GM23338 (cell line): Measurements from ENCODE around the gene FNDC3B. TPM values are rescaled to one million over a fixed set of nuclear protein-coding genes. Genes with fewer than 3 reads are reported as not detected.
"Not testable (repeated sequence)": the region's sequence is repeated elsewhere in the genome, so short reads cannot be mapped to it uniquely, and the experiment has no call there.

ENCODE experiments used
- ATAC-seq: fragments of 200-7000 bp; cut with Tn5 transposase; 3 replicates; pipeline ENCODE4 v1.9.1; 2020
- DNase-seq: peaks from one replicate; pipeline ENCODE4 v3.0.0-alpha.2; 2015; ENCODE audit warnings: low spot score
- H2AFZ ChIP-seq: fragments of 200-600 bp; sonication (generic); 2 replicates; pipeline ENCODE4 v1.8.0; 2016; ENCODE audit warnings: antibody characterized with exemption, mild to moderate bottlenecking, moderate library complexity
- H3F3A ChIP-seq: fragments of 200-600 bp; sonication (generic); replicated peaks from 2 replicates; pipeline ENCODE4 v1.8.0; 2017; ENCODE audit warnings: antibody characterized with exemption, mixed run types, low read depth
- H3K27ac ChIP-seq: fragments of 200-600 bp; sonication (generic); 2 replicates; pipeline ENCODE4 v1.6.1; 2016; ENCODE audit warnings: low read depth
- H3K27me3 ChIP-seq: fragments of 200-600 bp; sonication (generic); 2 replicates; pipeline ENCODE4 v1.8.0; 2016; ENCODE audit warnings: mild to moderate bottlenecking, mixed run types, moderate library complexity; ENCODE audit not compliant: insufficient read depth
- H3K36me3 ChIP-seq: fragments of 200-600 bp; sonication (generic); 2 replicates; pipeline ENCODE4 v1.8.0; 2016; ENCODE audit warnings: mild to moderate bottlenecking; ENCODE audit not compliant: insufficient read depth
- H3K4me1 ChIP-seq: fragments of 200-600 bp; sonication (generic); 2 replicates; pipeline ENCODE4 v1.8.0; 2016; ENCODE audit warnings: mild to moderate bottlenecking, moderate library complexity; ENCODE audit not compliant: insufficient read depth
- H3K4me2 ChIP-seq: fragments of 200-600 bp; sonication (generic); 2 replicates; pipeline ENCODE4 v1.7.1; 2017; ENCODE audit warnings: mixed run types
- H3K4me3 ChIP-seq: fragments of 200-600 bp; sonication (generic); 2 replicates; pipeline ENCODE4 v1.6.1; 2016; ENCODE audit warnings: mixed run types
- H3K79me2 ChIP-seq: fragments of 200-600 bp; sonication (generic); replicated peaks from 2 replicates; pipeline ENCODE4 v1.8.0; 2017; ENCODE audit warnings: mild to moderate bottlenecking; ENCODE audit not compliant: insufficient read depth
- H3K9me2 ChIP-seq: fragments of 200-600 bp; sonication (generic); 2 replicates; pipeline ENCODE4 v1.8.0; 2017; ENCODE audit not compliant: insufficient read depth
- H4K20me1 ChIP-seq: fragments of 200-600 bp; sonication (generic); replicated peaks from 2 replicates; pipeline ENCODE4 v1.8.0; 2017; ENCODE audit warnings: mild to moderate bottlenecking; ENCODE audit not compliant: insufficient read depth
- H3K27ac Mint-ChIP-seq: 2 replicates; pipeline ENCODE4 v1.8.0; 2020; ENCODE audit warnings: inconsistent platforms, mild to moderate bottlenecking, moderate library complexity, mixed read lengths
- H3K27me3 Mint-ChIP-seq: 3 replicates; pipeline ENCODE4 v1.8.0; 2022; ENCODE audit warnings: low read depth, mild to moderate bottlenecking, moderate library complexity, mixed read lengths, inconsistent platforms; ENCODE audit not compliant: insufficient read depth, poor library complexity
- H3K36me3 Mint-ChIP-seq: 3 replicates; pipeline ENCODE4 v1.8.0; 2021; ENCODE audit warnings: low read depth, mild to moderate bottlenecking, inconsistent platforms, moderate library complexity, mixed read lengths
- H3K4me1 Mint-ChIP-seq: 3 replicates; pipeline ENCODE4 v1.8.0; 2020; ENCODE audit warnings: mild to moderate bottlenecking, inconsistent platforms, mixed read lengths
- H3K4me3 Mint-ChIP-seq: 3 replicates; pipeline ENCODE4 v1.8.0; 2021; ENCODE audit warnings: moderate library complexity, mild to moderate bottlenecking, inconsistent platforms, mixed read lengths
- H3K9me3 Mint-ChIP-seq: 3 replicates; pipeline ENCODE4 v1.8.0; 2020; ENCODE audit warnings: moderate library complexity, mild to moderate bottlenecking, inconsistent platforms, mixed read lengths
- EZH2phosphoT487 ChIP-seq: fragments of 200-600 bp; sonication (generic); IDR thresholded peaks from one replicate; pipeline ENCODE4 v1.8.1; 2018; ENCODE audit warnings: antibody characterized with exemption; ENCODE audit not compliant: unreplicated experiment
- JUNB ChIP-seq: IDR thresholded peaks from one replicate; pipeline ENCODE4 v1.6.1; 2016; ENCODE audit warnings: antibody characterized with exemption; ENCODE audit not compliant: unreplicated experiment
- NANOG ChIP-seq: IDR thresholded peaks from 2 replicates; pipeline ENCODE4 v1.6.1; 2016; ENCODE audit warnings: antibody characterized with exemption, borderline replicate concordance
- STAT1 ChIP-seq: IDR thresholded peaks from one replicate; pipeline ENCODE4 v1.6.1; 2016; ENCODE audit warnings: antibody characterized with exemption; ENCODE audit not compliant: unreplicated experiment
- ZNF114 ChIP-seq: fragments of 250-450 bp; sonication (Bioruptor Pico); IDR thresholded peaks from 2 replicates; pipeline ENCODE4 v1.5.0; 2020; ENCODE audit warnings: mild to moderate bottlenecking, moderate library complexity
- ZNF331 ChIP-seq: fragments of 250-450 bp; sonication (Bioruptor Pico); IDR thresholded peaks from 2 replicates; pipeline ENCODE4 v1.5.0; 2020; ENCODE audit warnings: low read depth, mild to moderate bottlenecking, moderate library complexity
- polyA plus RNA-seq: library from polyadenylated mRNA; unstranded; fragments of >200 nt; fragmentation: Nextera tagmentation; extraction: Ambion mirVana; gene quantifications from 2 replicates; pipeline ENCODE4 v1.2.1, GENCODE V29; 2016
- total RNA-seq: library from RNA; depleted of rRNA; stranded (reverse); fragments of >200 nt; shearing (Covaris generic); gene quantifications from 2 replicates; pipeline ENCODE4 v1.2.3, GENCODE V29; 2014
- TF ChIP-seq, protein P1 (sequence below): fragments of 250-450 bp; sonication (Bioruptor Pico); IDR thresholded peaks from 2 replicates; pipeline ENCODE4 v1.5.0; 2020; ENCODE audit warnings: mild to moderate bottlenecking, moderate library complexity
- TF ChIP-seq, protein P2 (sequence below), 2 experiments: fragments of 200-600 bp in 1 of 2; sonication (generic) in 1 of 2; conservative IDR thresholded peaks; 2 replicates each; pipeline versions ENCODE4 v1.5.1 to v1.6.1; 2016 to 2017; ENCODE audit warnings: antibody characterized with exemption in 2 of 2, low read depth in 2 of 2, mild to moderate bottlenecking in 2 of 2, moderate library complexity in 1 of 2
- TF ChIP-seq, protein P3 (sequence below): IDR thresholded peaks from 2 replicates; pipeline ENCODE4 v1.6.1; 2016; ENCODE audit warnings: antibody characterized with exemption

FNDC3B gene
- total and polyA plus RNA-seq, 2 experiments from 2014 or later: 19.1 to 55.4 TPM

DNA sequence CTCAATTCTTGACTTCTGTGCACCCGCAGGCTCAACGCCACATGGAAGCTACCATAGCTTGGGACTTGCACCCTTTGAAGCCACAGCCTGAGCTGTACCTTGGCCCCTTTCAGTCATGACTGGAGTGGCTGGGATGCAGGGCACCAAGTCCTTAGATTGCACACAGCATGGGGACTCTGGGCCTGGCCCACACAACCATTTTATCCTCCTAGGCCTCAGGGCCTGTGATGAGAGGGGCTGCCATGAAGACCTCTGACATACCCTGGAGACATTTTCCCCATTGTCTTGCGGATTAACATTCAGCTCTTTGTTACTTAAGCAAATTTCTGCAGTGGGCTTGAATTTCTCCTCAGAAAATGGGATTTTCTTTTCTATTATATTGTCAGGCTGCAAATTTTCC lies 203.1 kb downstream of the FNDC3B start:
- not testable (repeated sequence) for H3K27ac ChIP-seq, H2AFZ ChIP-seq, H4K20me1 ChIP-seq, H3F3A ChIP-seq, H3K4me3 Mint-ChIP-seq, H3K4me3 ChIP-seq, H3K4me1 ChIP-seq, H3K27me3 Mint-ChIP-seq, ATAC-seq, H3K4me2 ChIP-seq, H3K27ac Mint-ChIP-seq, H3K27me3 ChIP-seq, H3K9me2 ChIP-seq, DNase-seq
- Mint-ChIP-seq H3K9me3 (peaks cover 42% of the 10 kb centered on the region), H3K36me3 (peaks cover 59% of the 10 kb centered on the region), H3K4me1 (peaks cover 12% of the 10 kb centered on the region)
- peaks cover 37% of the 10 kb centered on the region for H3K79me2 ChIP-seq
- H3K36me3 ChIP-seq: peaks cover 23% of the 10 kb centered on the region

DNA sequence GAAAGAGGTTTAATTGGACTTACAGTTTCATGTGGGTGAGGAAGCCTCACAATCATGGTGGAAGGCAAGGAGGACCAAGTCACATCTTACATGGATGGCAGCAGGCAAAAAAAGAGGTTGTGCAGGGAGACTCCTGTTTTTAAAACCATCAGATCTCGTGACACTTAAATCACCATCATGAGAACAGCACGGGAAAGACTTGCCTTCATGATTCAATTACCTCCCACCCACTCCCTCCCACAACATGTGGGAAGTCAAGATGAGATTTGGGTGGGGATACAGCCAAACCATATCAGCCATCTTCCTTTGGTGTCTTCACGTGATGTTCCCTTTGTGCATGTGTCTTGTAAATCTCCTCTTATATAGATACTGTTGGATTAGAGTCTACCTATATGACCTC lies 204.0 kb downstream of the FNDC3B start:
- not testable (repeated sequence) for H3K27ac Mint-ChIP-seq
- peaks cover 37% of the 10 kb centered on the region for H3K79me2 ChIP-seq
- peaks cover 56% of the 10 kb centered on the region for H3K36me3 Mint-ChIP-seq

DNA sequence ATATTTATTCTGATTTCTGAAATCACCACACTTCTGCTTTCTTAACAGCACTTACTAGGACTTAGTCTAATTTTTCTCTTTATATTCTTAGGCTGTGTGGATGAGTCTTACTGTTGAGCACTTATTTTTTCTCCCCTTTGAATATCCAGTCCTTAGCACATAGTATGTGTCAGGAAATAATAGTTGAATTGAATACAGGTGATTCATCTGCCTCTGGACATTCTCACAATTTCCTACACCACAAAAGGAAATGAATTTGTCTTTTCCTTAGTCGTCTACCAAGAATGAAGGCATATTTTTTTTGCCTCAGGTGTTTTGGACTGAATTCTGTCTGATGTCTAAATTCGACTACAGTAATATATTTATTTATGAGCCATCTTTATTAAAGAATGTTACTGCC lies 204.6 kb downstream of the FNDC3B start:
- H3K4me2 ChIP-seq: no peak overlapping the region
- H3K4me3 ChIP-seq: no peak overlapping the region
- no peak overlapping the region for H3K4me3 Mint-ChIP-seq
- H3K27ac Mint-ChIP-seq: no peak overlapping the region
- H3K36me3 Mint-ChIP-seq: peaks cover 51% of the 10 kb centered on the region
- H3K27me3 Mint-ChIP-seq: peaks cover 6% of the 10 kb centered on the region
- H3K27me3 ChIP-seq: no peaks in the 10 kb centered on the region
- H2AFZ ChIP-seq: no peak overlapping the region
- no peak overlapping the region for H3K27ac ChIP-seq
- H3K9me3 Mint-ChIP-seq: peaks cover 41% of the 10 kb centered on the region
- peaks cover 14% of the 10 kb centered on the region for H3K4me1 ChIP-seq
- H3F3A ChIP-seq: no peaks in the 10 kb centered on the region
- ATAC-seq (no peak), DNase-seq (no peak)
- H3K4me1 Mint-ChIP-seq: peaks cover 22% of the 10 kb centered on the region
- H3K9me2 ChIP-seq: no peaks in the 10 kb centered on the region
- H4K20me1 ChIP-seq: no peaks in the 10 kb centered on the region
- peaks cover 37% of the 10 kb centered on the region for H3K79me2 ChIP-seq
- peaks cover 23% of the 10 kb centered on the region for H3K36me3 ChIP-seq
- TF ChIP-seq, protein P1, sequence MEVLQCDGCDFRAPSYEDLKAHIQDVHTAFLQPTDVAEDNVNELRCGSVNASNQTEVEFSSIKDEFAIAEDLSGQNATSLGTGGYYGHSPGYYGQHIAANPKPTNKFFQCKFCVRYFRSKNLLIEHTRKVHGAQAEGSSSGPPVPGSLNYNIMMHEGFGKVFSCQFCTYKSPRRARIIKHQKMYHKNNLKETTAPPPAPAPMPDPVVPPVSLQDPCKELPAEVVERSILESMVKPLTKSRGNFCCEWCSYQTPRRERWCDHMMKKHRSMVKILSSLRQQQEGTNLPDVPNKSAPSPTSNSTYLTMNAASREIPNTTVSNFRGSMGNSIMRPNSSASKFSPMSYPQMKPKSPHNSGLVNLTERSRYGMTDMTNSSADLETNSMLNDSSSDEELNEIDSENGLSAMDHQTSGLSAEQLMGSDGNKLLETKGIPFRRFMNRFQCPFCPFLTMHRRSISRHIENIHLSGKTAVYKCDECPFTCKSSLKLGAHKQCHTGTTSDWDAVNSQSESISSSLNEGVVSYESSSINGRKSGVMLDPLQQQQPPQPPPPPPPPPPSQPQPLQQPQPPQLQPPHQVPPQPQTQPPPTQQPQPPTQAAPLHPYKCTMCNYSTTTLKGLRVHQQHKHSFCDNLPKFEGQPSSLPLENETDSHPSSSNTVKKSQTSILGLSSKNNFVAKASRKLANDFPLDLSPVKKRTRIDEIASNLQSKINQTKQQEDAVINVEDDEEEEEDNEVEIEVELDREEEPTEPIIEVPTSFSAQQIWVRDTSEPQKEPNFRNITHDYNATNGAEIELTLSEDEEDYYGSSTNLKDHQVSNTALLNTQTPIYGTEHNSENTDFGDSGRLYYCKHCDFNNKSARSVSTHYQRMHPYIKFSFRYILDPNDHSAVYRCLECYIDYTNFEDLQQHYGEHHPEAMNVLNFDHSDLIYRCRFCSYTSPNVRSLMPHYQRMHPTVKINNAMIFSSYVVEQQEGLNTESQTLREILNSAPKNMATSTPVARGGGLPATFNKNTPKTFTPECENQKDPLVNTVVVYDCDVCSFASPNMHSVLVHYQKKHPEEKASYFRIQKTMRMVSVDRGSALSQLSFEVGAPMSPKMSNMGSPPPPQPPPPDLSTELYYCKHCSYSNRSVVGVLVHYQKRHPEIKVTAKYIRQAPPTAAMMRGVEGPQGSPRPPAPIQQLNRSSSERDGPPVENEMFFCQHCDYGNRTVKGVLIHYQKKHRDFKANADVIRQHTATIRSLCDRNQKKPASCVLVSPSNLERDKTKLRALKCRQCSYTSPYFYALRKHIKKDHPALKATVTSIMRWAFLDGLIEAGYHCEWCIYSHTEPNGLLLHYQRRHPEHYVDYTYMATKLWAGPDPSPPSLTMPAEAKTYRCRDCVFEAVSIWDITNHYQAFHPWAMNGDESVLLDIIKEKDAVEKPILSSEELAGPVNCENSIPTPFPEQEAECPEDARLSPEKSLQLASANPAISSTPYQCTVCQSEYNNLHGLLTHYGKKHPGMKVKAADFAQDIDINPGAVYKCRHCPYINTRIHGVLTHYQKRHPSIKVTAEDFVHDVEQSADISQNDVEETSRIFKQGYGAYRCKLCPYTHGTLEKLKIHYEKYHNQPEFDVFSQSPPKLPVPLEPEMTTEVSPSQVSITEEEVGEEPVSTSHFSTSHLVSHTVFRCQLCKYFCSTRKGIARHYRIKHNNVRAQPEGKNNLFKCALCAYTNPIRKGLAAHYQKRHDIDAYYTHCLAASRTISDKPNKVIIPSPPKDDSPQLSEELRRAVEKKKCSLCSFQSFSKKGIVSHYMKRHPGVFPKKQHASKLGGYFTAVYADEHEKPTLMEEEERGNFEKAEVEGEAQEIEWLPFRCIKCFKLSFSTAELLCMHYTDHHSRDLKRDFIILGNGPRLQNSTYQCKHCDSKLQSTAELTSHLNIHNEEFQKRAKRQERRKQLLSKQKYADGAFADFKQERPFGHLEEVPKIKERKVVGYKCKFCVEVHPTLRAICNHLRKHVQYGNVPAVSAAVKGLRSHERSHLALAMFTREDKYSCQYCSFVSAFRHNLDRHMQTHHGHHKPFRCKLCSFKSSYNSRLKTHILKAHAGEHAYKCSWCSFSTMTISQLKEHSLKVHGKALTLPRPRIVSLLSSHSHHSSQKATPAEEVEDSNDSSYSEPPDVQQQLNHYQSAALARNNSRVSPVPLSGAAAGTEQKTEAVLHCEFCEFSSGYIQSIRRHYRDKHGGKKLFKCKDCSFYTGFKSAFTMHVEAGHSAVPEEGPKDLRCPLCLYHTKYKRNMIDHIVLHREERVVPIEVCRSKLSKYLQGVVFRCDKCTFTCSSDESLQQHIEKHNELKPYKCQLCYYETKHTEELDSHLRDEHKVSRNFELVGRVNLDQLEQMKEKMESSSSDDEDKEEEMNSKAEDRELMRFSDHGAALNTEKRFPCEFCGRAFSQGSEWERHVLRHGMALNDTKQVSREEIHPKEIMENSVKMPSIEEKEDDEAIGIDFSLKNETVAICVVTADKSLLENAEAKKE (CRISPR knock-in tag): no peak
- TF ChIP-seq, protein P2, sequence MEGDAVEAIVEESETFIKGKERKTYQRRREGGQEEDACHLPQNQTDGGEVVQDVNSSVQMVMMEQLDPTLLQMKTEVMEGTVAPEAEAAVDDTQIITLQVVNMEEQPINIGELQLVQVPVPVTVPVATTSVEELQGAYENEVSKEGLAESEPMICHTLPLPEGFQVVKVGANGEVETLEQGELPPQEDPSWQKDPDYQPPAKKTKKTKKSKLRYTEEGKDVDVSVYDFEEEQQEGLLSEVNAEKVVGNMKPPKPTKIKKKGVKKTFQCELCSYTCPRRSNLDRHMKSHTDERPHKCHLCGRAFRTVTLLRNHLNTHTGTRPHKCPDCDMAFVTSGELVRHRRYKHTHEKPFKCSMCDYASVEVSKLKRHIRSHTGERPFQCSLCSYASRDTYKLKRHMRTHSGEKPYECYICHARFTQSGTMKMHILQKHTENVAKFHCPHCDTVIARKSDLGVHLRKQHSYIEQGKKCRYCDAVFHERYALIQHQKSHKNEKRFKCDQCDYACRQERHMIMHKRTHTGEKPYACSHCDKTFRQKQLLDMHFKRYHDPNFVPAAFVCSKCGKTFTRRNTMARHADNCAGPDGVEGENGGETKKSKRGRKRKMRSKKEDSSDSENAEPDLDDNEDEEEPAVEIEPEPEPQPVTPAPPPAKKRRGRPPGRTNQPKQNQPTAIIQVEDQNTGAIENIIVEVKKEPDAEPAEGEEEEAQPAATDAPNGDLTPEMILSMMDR (conservative IDR thresholded peaks at IDR 0.05; ENCODE audit: low read depth in 2 of 2): no peak
- no peak for TF ChIP-seq JUNB
- TF ChIP-seq ZNF114: no peak
- TF ChIP-seq STAT1: no peak
- TF ChIP-seq ZNF331 (CRISPR knock-in tag): no peak
- TF ChIP-seq EZH2phosphoT487: no peak
- TF ChIP-seq, protein P3, sequence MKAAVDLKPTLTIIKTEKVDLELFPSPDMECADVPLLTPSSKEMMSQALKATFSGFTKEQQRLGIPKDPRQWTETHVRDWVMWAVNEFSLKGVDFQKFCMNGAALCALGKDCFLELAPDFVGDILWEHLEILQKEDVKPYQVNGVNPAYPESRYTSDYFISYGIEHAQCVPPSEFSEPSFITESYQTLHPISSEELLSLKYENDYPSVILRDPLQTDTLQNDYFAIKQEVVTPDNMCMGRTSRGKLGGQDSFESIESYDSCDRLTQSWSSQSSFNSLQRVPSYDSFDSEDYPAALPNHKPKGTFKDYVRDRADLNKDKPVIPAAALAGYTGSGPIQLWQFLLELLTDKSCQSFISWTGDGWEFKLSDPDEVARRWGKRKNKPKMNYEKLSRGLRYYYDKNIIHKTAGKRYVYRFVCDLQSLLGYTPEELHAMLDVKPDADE: no peak
- TF ChIP-seq NANOG: no peak

More for the DNA sequence above, 204.0 kb downstream of the FNDC3B start:
- H3F3A ChIP-seq, H3K9me2 ChIP-seq, DNase-seq, H3K4me2 ChIP-seq, H3K27me3 ChIP-seq, H2AFZ ChIP-seq, H3K27me3 Mint-ChIP-seq, H3K27ac ChIP-seq, H4K20me1 ChIP-seq, H3K4me3 ChIP-seq, H3K4me3 Mint-ChIP-seq, ATAC-seq: not testable (repeated sequence)
- Mint-ChIP-seq H3K4me1 (peaks cover 21% of the 10 kb centered on the region), H3K9me3 (peaks cover 42% of the 10 kb centered on the region)
- Histone ChIP-seq H3K4me1 (peaks cover 10% of the 10 kb centered on the region), H3K36me3 (peaks cover 23% of the 10 kb centered on the region)
